OCI-LY1 (cell line): ENCODE measurements around the gene SMIM22.

Experiments
- H2AFZ ChIP-seq: fragments of 200-600 bp; sonication (generic), shearing (Covaris generic); 2 replicates; pipeline ENCODE4 v1.6.0; 2014; ENCODE audit warnings: antibody characterized with exemption, mild to moderate bottlenecking, low read length
- H3F3A ChIP-seq: fragments of 200-600 bp; sonication (generic), shearing (Covaris generic); 2 replicates; pipeline ENCODE4 v1.6.0; 2014; ENCODE audit warnings: mild to moderate bottlenecking, antibody characterized with exemption, low read length, moderate library complexity; ENCODE audit not compliant: insufficient read depth
- H3K27ac ChIP-seq: fragments of 200-600 bp; sonication (generic); 2 replicates; pipeline ENCODE4 v1.5.1; 2014; ENCODE audit warnings: low read length, mixed run types, mild to moderate bottlenecking, low read depth; ENCODE audit not compliant: poor library complexity, severe bottlenecking
- H3K27me3 ChIP-seq: fragments of 200-600 bp; sonication (generic); 2 replicates; pipeline ENCODE4 v1.6.0; 2014; ENCODE audit warnings: antibody characterized with exemption, mild to moderate bottlenecking, low read length, moderate library complexity; ENCODE audit not compliant: insufficient read depth
- H3K36me3 ChIP-seq: fragments of 200-600 bp; sonication (generic); 2 replicates; pipeline ENCODE4 v1.6.1; 2014; ENCODE audit warnings: mild to moderate bottlenecking, antibody characterized with exemption, low read length, moderate library complexity, mixed read lengths; ENCODE audit not compliant: insufficient read depth
- H3K4me1 ChIP-seq: fragments of 200-600 bp; sonication (generic); 2 replicates; pipeline ENCODE4 v1.5.1; 2014; ENCODE audit warnings: mild to moderate bottlenecking, low read length, moderate library complexity; ENCODE audit not compliant: insufficient read depth, severe bottlenecking
- H3K4me2 ChIP-seq: fragments of 200-600 bp; sonication (generic), shearing (Covaris generic); 2 replicates; pipeline ENCODE4 v1.6.1; 2014; ENCODE audit warnings: low read length
- H3K4me3 ChIP-seq: fragments of 200-600 bp; sonication (generic); 2 replicates; pipeline ENCODE4 v1.5.1; 2014; ENCODE audit warnings: low read length, low read depth, mild to moderate bottlenecking, mixed read lengths; ENCODE audit not compliant: poor library complexity, severe bottlenecking
- H3K79me2 ChIP-seq: fragments of 200-600 bp; shearing (Covaris generic); 2 replicates; pipeline ENCODE4 v1.6.1; 2016; ENCODE audit warnings: mixed run types, low read length, mixed read lengths; ENCODE audit not compliant: insufficient read depth
- H3K9ac ChIP-seq: fragments of 200-600 bp; sonication (generic), shearing (Covaris generic); 2 replicates; pipeline ENCODE4 v1.6.1; 2014; ENCODE audit warnings: mild to moderate bottlenecking, low read length, mixed read lengths
- H3K9me2 ChIP-seq: fragments of 200-600 bp; sonication (generic), shearing (Covaris generic); 2 replicates; pipeline ENCODE4 v1.6.1; 2014; ENCODE audit warnings: low read depth, mild to moderate bottlenecking, low read length, mixed read lengths
- H3K9me3 ChIP-seq: fragments of 200-600 bp; shearing (Covaris generic); 2 replicates; pipeline ENCODE4 v1.6.1; 2014; ENCODE audit warnings: low read length, mixed read lengths
- H4K20me1 ChIP-seq: fragments of 200-600 bp; sonication (generic), shearing (Covaris generic); 2 replicates; pipeline ENCODE4 v1.6.0; 2016; ENCODE audit warnings: mild to moderate bottlenecking, low read length; ENCODE audit not compliant: insufficient read depth
- CTCF ChIP-seq: fragments of 200-600 bp; sonication (generic), shearing (Covaris generic); IDR thresholded peaks from 2 replicates; pipeline ENCODE4 v1.5.1; 2017; ENCODE audit warnings: mild to moderate bottlenecking, antibody characterized with exemption, low read length, moderate library complexity, mixed read lengths
- EZH2 ChIP-seq: fragments of 200-600 bp; sonication (generic), shearing (Covaris generic); IDR thresholded peaks from 2 replicates; pipeline ENCODE4 v1.8.0; 2017; ENCODE audit warnings: borderline replicate concordance, mixed run types, mild to moderate bottlenecking, antibody characterized with exemption, low read length, moderate library complexity, mixed read lengths

SMIM22 gene

GRCh38 chr16:4785758-4786433 is 9.3 kb upstream of the SMIM22 start:
- H4K20me1 ChIP-seq = no peaks in the 10 kb centered on the region
- TF ChIP-seq CTCF (no peak), EZH2 (no peak)
- no peak overlapping the region for H3K4me2 ChIP-seq
- H3K4me3 ChIP-seq = no peak overlapping the region
- H3K9me3 ChIP-seq = no peaks in the 10 kb centered on the region
- no peaks in the 10 kb centered on the region for H3K79me2 ChIP-seq
- no peak overlapping the region for H2AFZ ChIP-seq
- no peaks in the 10 kb centered on the region for H3K9me2 ChIP-seq
- H3K27ac ChIP-seq = no peak overlapping the region
- H3K9ac ChIP-seq = no peak overlapping the region
- H3K27me3 ChIP-seq = no peaks in the 10 kb centered on the region
- no peaks in the 10 kb centered on the region for H3K36me3 ChIP-seq
- H3K4me1 ChIP-seq = peaks cover 3% of the 10 kb centered on the region
- no peaks in the 10 kb centered on the region for H3F3A ChIP-seq

- H3K4me2 ChIP-seq = no peak overlapping the region
- H3K4me1 ChIP-seq = peaks cover 3% of the 10 kb centered on the region
- no peaks in the 10 kb centered on the region; the same call in 1 of the 2 replicates for H3K27me3 ChIP-seq
- no peaks in the 10 kb centered on the region for H3K9me2 ChIP-seq
- no peak overlapping the region for H3K4me3 ChIP-seq
- no peaks in the 10 kb centered on the region for H3K79me2 ChIP-seq
- H4K20me1 ChIP-seq = no peaks in the 10 kb centered on the region
- TF ChIP-seq EZH2 (no peak), CTCF (no peak)
- H3K27ac ChIP-seq = no peak overlapping the region
- H3K9ac ChIP-seq = no peak overlapping the region
- H3K9me3 ChIP-seq = no peaks in the 10 kb centered on the region
- H2AFZ ChIP-seq = no peak overlapping the region
- no peaks in the 10 kb centered on the region for H3K36me3 ChIP-seq
- H3F3A ChIP-seq = no peaks in the 10 kb centered on the region
Measured at GRCh38 chr16:4787068-4787467, 8.1 kb upstream of the SMIM22 start.

GRCh38 chr16:4787627-4788482 is 7.3 kb upstream of the SMIM22 start, which contains the start of gene SEPTIN12:
Gene SEPTIN12, minus strand, starts transcription at chr16:4788345. Its CDS starts 700 bp downstream, at chr16:4787645.
- Histone ChIP-seq H3K4me2 (no peak within 1 kb of the TSS), H3K27ac (no peak within 1 kb of the TSS), H3K9ac (no peak within 1 kb of the TSS)

More at GRCh38 chr16:4787627-4788482, 7.3 kb upstream of the SMIM22 start, which contains the start of gene SEPTIN12:
- no peaks in the 10 kb centered on the region for H3F3A ChIP-seq
- H3K4me1 ChIP-seq = peaks cover 3% of the 10 kb centered on the region
- H4K20me1 ChIP-seq = no peaks in the 10 kb centered on the region
- H3K9me2 ChIP-seq = no peaks in the 10 kb centered on the region
- H3K36me3 ChIP-seq = no peaks in the 10 kb centered on the region
- TF ChIP-seq CTCF (no peak), EZH2 (no peak)
- H3K9me3 ChIP-seq = no peaks in the 10 kb centered on the region
- no peaks in the 10 kb centered on the region; the same call in 1 of the 2 replicates for H3K27me3 ChIP-seq
- H3K79me2 ChIP-seq = no peaks in the 10 kb centered on the region
- no peak within 1 kb of the TSS for H2AFZ ChIP-seq
- no peak within 1 kb of the TSS for H3K4me3 ChIP-seq
